Measurements from ENCODE around the gene SGSH.

SGSH gene

GRCh38 chr17:80220736-80221215 lies 643 bp upstream of the SGSH start:
- peaks cover 0 to 12% of the 10 kb centered on the region in 2 donors for H3K36me3 ChIP-seq (ENCODE audit: control insufficient read depth in 1 of 2, insufficient read depth in 2 of 2, low read length in 2 of 2)
- peak overlapping the region; percentile 84 to 91 for H3K4me3 ChIP-seq (ENCODE audit: low read depth in 1 of 2, low read length in 2 of 2)
- no peaks in the 10 kb centered on the region for H3K9me3 ChIP-seq (ENCODE audit: control insufficient read depth in 1 of 2, low read length in 2 of 2)
- H3K4me1 ChIP-seq (ENCODE audit: control insufficient read depth in 1 of 2, insufficient read depth in 2 of 2, low read length in 2 of 2), result peaks cover 4 to 32% of the 10 kb centered on the region in 2 donors
- peak overlapping the region; percentile 12 to 48 for H3K9ac ChIP-seq (ENCODE audit: low read depth in 1 of 2, low read length in 2 of 2)
- H3K27me3 ChIP-seq (ENCODE audit: control insufficient read depth in 1 of 2, insufficient read depth in 2 of 2, low read length in 2 of 2), result no peaks in the 10 kb centered on the region
- H3K27ac ChIP-seq (ENCODE audit: low read depth, low read length), result no peak overlapping the region

- H3K27ac ChIP-seq (ENCODE audit: low read depth, low read length), result peak overlapping the region; percentile 61
- peak overlapping the region; percentile 95 to 96 for H3K9ac ChIP-seq (ENCODE audit: low read depth in 1 of 2, low read length in 2 of 2)
- H3K27me3 ChIP-seq (ENCODE audit: control insufficient read depth in 1 of 2, insufficient read depth in 2 of 2, low read length in 2 of 2), result no peaks in the 10 kb centered on the region
- no peaks in the 10 kb centered on the region for H3K9me3 ChIP-seq (ENCODE audit: control insufficient read depth in 1 of 2, low read length in 2 of 2)
- peaks cover 0 to 19% of the 10 kb centered on the region in 2 donors for H3K36me3 ChIP-seq (ENCODE audit: control insufficient read depth in 1 of 2, insufficient read depth in 2 of 2, low read length in 2 of 2)
- H3K4me3 ChIP-seq (ENCODE audit: low read depth in 1 of 2, low read length in 2 of 2), result peak overlapping the region; percentile 84 to 91
- peaks cover 4 to 32% of the 10 kb centered on the region in 2 donors for H3K4me1 ChIP-seq (ENCODE audit: control insufficient read depth in 1 of 2, insufficient read depth in 2 of 2, low read length in 2 of 2)
These were observed 425 bp downstream of the SGSH start for GRCh38 chr17:80219763-80220053.

GRCh38 chr17:80219013-80219762 lies 945 bp downstream of the SGSH start:
- Histone ChIP-seq H3K36me3 (ENCODE audit: control insufficient read depth in 1 of 2, insufficient read depth in 2 of 2, low read length in 2 of 2) (peaks cover 0 to 24% of the 10 kb centered on the region in 2 donors), H3K4me1 (ENCODE audit: control insufficient read depth in 1 of 2, insufficient read depth in 2 of 2, low read length in 2 of 2) (peaks cover 4 to 32% of the 10 kb centered on the region in 2 donors), H3K9me3 (ENCODE audit: control insufficient read depth in 1 of 2, low read length in 2 of 2) (no peaks in the 10 kb centered on the region), H3K4me3 (ENCODE audit: low read depth in 1 of 2, low read length in 2 of 2) (peak overlapping the region; percentile 84 to 91), H3K27ac (ENCODE audit: low read depth, low read length) (no peak overlapping the region), H3K9ac (ENCODE audit: low read depth in 1 of 2, low read length in 2 of 2) (peak overlapping the region; percentile 95 to 96), H3K27me3 (ENCODE audit: control insufficient read depth in 1 of 2, insufficient read depth in 2 of 2, low read length in 2 of 2) (no peaks in the 10 kb centered on the region)

GRCh38 chr17:80218391-80218790 lies 1.7 kb downstream of the SGSH start:
- Histone ChIP-seq H3K4me1 (ENCODE audit: control insufficient read depth in 1 of 2, insufficient read depth in 2 of 2, low read length in 2 of 2) (peaks cover 4 to 32% of the 10 kb centered on the region in 2 donors), H3K9me3 (ENCODE audit: control insufficient read depth in 1 of 2, low read length in 2 of 2) (no peaks in the 10 kb centered on the region), H3K9ac (ENCODE audit: low read depth in 1 of 2, low read length in 2 of 2) (no peak overlapping the region), H3K4me3 (ENCODE audit: low read depth in 1 of 2, low read length in 2 of 2) (no peak overlapping the region), H3K27me3 (ENCODE audit: control insufficient read depth in 1 of 2, insufficient read depth in 2 of 2, low read length in 2 of 2) (no peaks in the 10 kb centered on the region), H3K36me3 (ENCODE audit: control insufficient read depth in 1 of 2, insufficient read depth in 2 of 2, low read length in 2 of 2) (peaks cover 0 to 29% of the 10 kb centered on the region in 2 donors), H3K27ac (ENCODE audit: low read depth, low read length) (no peak overlapping the region)

- no peak overlapping the region for H3K4me3 ChIP-seq (ENCODE audit: low read depth in 1 of 2, low read length in 2 of 2)
- H3K36me3 ChIP-seq (ENCODE audit: control insufficient read depth in 1 of 2, insufficient read depth in 2 of 2, low read length in 2 of 2), result peaks cover 0 to 31% of the 10 kb centered on the region in 2 donors
- H3K27ac ChIP-seq (ENCODE audit: low read depth, low read length), result no peak overlapping the region
- H3K9ac ChIP-seq (ENCODE audit: low read depth in 1 of 2, low read length in 2 of 2), result no peak overlapping the region
- no peaks in the 10 kb centered on the region for H3K27me3 ChIP-seq (ENCODE audit: control insufficient read depth in 1 of 2, insufficient read depth in 2 of 2, low read length in 2 of 2)
- H3K4me1 ChIP-seq (ENCODE audit: control insufficient read depth in 1 of 2, insufficient read depth in 2 of 2, low read length in 2 of 2), result peaks cover 4 to 32% of the 10 kb centered on the region in 2 donors
- H3K9me3 ChIP-seq (ENCODE audit: control insufficient read depth in 1 of 2, low read length in 2 of 2), result no peaks in the 10 kb centered on the region
These were observed 2.3 kb downstream of the SGSH start for GRCh38 chr17:80217703-80218362.

- peaks cover 3 to 41% of the 10 kb centered on the region in 2 donors for H3K36me3 ChIP-seq (ENCODE audit: control insufficient read depth in 1 of 2, insufficient read depth in 2 of 2, low read length in 2 of 2)
- H3K27me3 ChIP-seq (ENCODE audit: control insufficient read depth in 1 of 2, insufficient read depth in 2 of 2, low read length in 2 of 2), result no peaks in the 10 kb centered on the region
- H3K9me3 ChIP-seq (ENCODE audit: control insufficient read depth in 1 of 2, low read length in 2 of 2), result no peaks in the 10 kb centered on the region
- H3K27ac ChIP-seq (ENCODE audit: low read depth, low read length), result no peak overlapping the region
- H3K4me3 ChIP-seq (ENCODE audit: low read depth in 1 of 2, low read length in 2 of 2), result no peak overlapping the region
- peaks cover 4 to 32% of the 10 kb centered on the region in 2 donors for H3K4me1 ChIP-seq (ENCODE audit: control insufficient read depth in 1 of 2, insufficient read depth in 2 of 2, low read length in 2 of 2)
- no peak overlapping the region for H3K9ac ChIP-seq (ENCODE audit: low read depth in 1 of 2, low read length in 2 of 2)
These were observed 3.4 kb downstream of the SGSH start for GRCh38 chr17:80216473-80217456.

GRCh38 chr17:80214878-80215210 lies 5.3 kb downstream of the SGSH start:
- Histone ChIP-seq H3K4me3 (ENCODE audit: low read depth in 1 of 2, low read length in 2 of 2) (no peak overlapping the region), H3K27me3 (ENCODE audit: control insufficient read depth in 1 of 2, insufficient read depth in 2 of 2, low read length in 2 of 2) (no peaks in the 10 kb centered on the region), H3K4me1 (ENCODE audit: control insufficient read depth in 1 of 2, insufficient read depth in 2 of 2, low read length in 2 of 2) (peaks cover 4 to 24% of the 10 kb centered on the region in 2 donors), H3K27ac (ENCODE audit: low read depth, low read length) (no peak overlapping the region), H3K9ac (ENCODE audit: low read depth in 1 of 2, low read length in 2 of 2) (no peak overlapping the region), H3K9me3 (ENCODE audit: control insufficient read depth in 1 of 2, low read length in 2 of 2) (no peaks in the 10 kb centered on the region), H3K36me3 (ENCODE audit: control insufficient read depth in 1 of 2, insufficient read depth in 2 of 2, low read length in 2 of 2) (peaks cover 19 to 60% of the 10 kb centered on the region in 2 donors)

- peaks cover 19 to 66% of the 10 kb centered on the region in 2 donors for H3K36me3 ChIP-seq (ENCODE audit: control insufficient read depth in 1 of 2, insufficient read depth in 2 of 2, low read length in 2 of 2)
These were observed 5.9 kb downstream of the SGSH start for GRCh38 chr17:80214012-80214877.

GRCh38 chr17:80213643-80213975 lies 6.5 kb downstream of the SGSH start:
- H3K27ac ChIP-seq (ENCODE audit: low read depth, low read length), result no peak overlapping the region
- no peak overlapping the region for H3K4me3 ChIP-seq (ENCODE audit: low read depth in 1 of 2, low read length in 2 of 2)
- no peaks in the 10 kb centered on the region for H3K27me3 ChIP-seq (ENCODE audit: control insufficient read depth in 1 of 2, insufficient read depth in 2 of 2, low read length in 2 of 2)
- H3K9me3 ChIP-seq (ENCODE audit: control insufficient read depth in 1 of 2, low read length in 2 of 2), result no peaks in the 10 kb centered on the region
- peaks cover 0 to 12% of the 10 kb centered on the region in 2 donors for H3K4me1 ChIP-seq (ENCODE audit: control insufficient read depth in 1 of 2, insufficient read depth in 2 of 2, low read length in 2 of 2)
- H3K36me3 ChIP-seq (ENCODE audit: control insufficient read depth in 1 of 2, insufficient read depth in 2 of 2, low read length in 2 of 2), result peaks cover 20 to 72% of the 10 kb centered on the region in 2 donors
- no peak overlapping the region for H3K9ac ChIP-seq (ENCODE audit: low read depth in 1 of 2, low read length in 2 of 2)

More at GRCh38 chr17:80214012-80214877, 5.9 kb downstream of the SGSH start:
- H3K4me3 ChIP-seq (ENCODE audit: low read depth in 1 of 2, low read length in 2 of 2), result no peak overlapping the region
- H3K9me3 ChIP-seq (ENCODE audit: control insufficient read depth in 1 of 2, low read length in 2 of 2), result no peaks in the 10 kb centered on the region
- H3K27ac ChIP-seq (ENCODE audit: low read depth, low read length), result no peak overlapping the region
- H3K27me3 ChIP-seq (ENCODE audit: control insufficient read depth in 1 of 2, insufficient read depth in 2 of 2, low read length in 2 of 2), result no peaks in the 10 kb centered on the region
- peaks cover 2 to 18% of the 10 kb centered on the region in 2 donors for H3K4me1 ChIP-seq (ENCODE audit: control insufficient read depth in 1 of 2, insufficient read depth in 2 of 2, low read length in 2 of 2)
- H3K9ac ChIP-seq (ENCODE audit: low read depth in 1 of 2, low read length in 2 of 2), result no peak overlapping the region
